Endothelial cell of umbilical vein (primary cell): Measurements from ENCODE around the gene SYMPK. TPM values are rescaled to one million over a fixed set of nuclear protein-coding genes. Genes with fewer than 3 reads are reported as not detected.

Experiments
- BruUV-seq: library from RNA; stranded (reverse); fragments of 400-500 nt; replicated peaks from 2 replicates; lab custom pipeline; 2021; lab: Mats Ljungman, UMichigan
- CTCF ChIA-PET: fragments of 300-600, 350-600 bp; sonication (Branson Sonifier 250); formaldehyde crosslinking; loops from one replicate; lab custom pipeline; 2021; ENCODE audit warnings: antibody characterized with exemption, inconsistent platforms; lab: Charles Lee
- POLR2A ChIA-PET: fragments of 300-600, 350-600 bp; sonication (Branson Sonifier 250); formaldehyde crosslinking; loops from one replicate; lab custom pipeline; 2021; ENCODE audit warnings: antibody characterized with exemption, inconsistent platforms; lab: Charles Lee
- DNase-seq: peaks from one replicate; pipeline ENCODE4 v3.0.0-alpha.2; 2011; ENCODE audit warnings: low read depth, low spot score
- FAIRE-seq: peaks from 2 replicates; lab custom pipeline; 2011; peaks lifted over from hg19 to GRCh38; lab: Jason Lieb, UNC
- H2AFZ ChIP-seq: 2 replicates; pipeline ENCODE4 v1.6.0; 2012; ENCODE audit warnings: low read depth, low read length, control low read depth, inconsistent platforms
- H3K27ac ChIP-seq: 2 replicates; pipeline ENCODE4 v1.5.1; 2011; ENCODE audit warnings: low read depth, mild to moderate bottlenecking, control low read depth, low read length, moderate library complexity; ENCODE audit not compliant: insufficient read depth
- H3K27me3 ChIP-seq, 2 experiments: 2 replicates each; pipeline versions ENCODE4 v1.6.0 to v1.6.1; 2011; ENCODE audit warnings: low read length in 2 of 2, mixed read lengths in 1 of 2; ENCODE audit not compliant: control insufficient read depth in 2 of 2, insufficient read depth in 2 of 2
- H3K36me3 ChIP-seq, 2 experiments: 2 replicates in 1 of 2; 3 replicates in 1 of 2; pipeline ENCODE4 v1.5.1; 2011; ENCODE audit warnings: low read length in 2 of 2, mild to moderate bottlenecking in 1 of 2, moderate library complexity in 1 of 2; ENCODE audit not compliant: control insufficient read depth in 2 of 2, insufficient read depth in 2 of 2; ENCODE audit errors: extremely low read depth in 1 of 2
- H3K4me1 ChIP-seq: 3 replicates; pipeline ENCODE4 v1.5.1; 2011; ENCODE audit warnings: mild to moderate bottlenecking, low read length; ENCODE audit not compliant: control insufficient read depth, insufficient read depth; ENCODE audit errors: extremely low read depth
- H3K4me2 ChIP-seq: 2 replicates; pipeline ENCODE4 v1.6.1; 2011; ENCODE audit warnings: low read length, control low read depth, mixed read lengths; ENCODE audit not compliant: insufficient read depth
- H3K4me3 ChIP-seq, 3 experiments: fragments of 200-600 bp in 1 of 3; sonication (generic), shearing (Covaris generic) in 1 of 3; replicated peaks in 1 of 3; 2 replicates each; pipeline ENCODE4 v1.5.1; 2011 to 2016; ENCODE audit warnings: control low read depth in 3 of 3, low read length in 3 of 3, mild to moderate bottlenecking in 2 of 3, inconsistent platforms in 1 of 3, low read depth in 1 of 3, moderate library complexity in 1 of 3; ENCODE audit not compliant: insufficient read depth in 1 of 3
- H3K79me2 ChIP-seq: 2 replicates; pipeline ENCODE4 v1.6.0; 2012; ENCODE audit warnings: low read length, inconsistent platforms; ENCODE audit not compliant: control insufficient read depth, insufficient read depth
- H3K9ac ChIP-seq: replicated peaks from 2 replicates; pipeline ENCODE3; 2011; ENCODE audit warnings: low read length, control low read depth; ENCODE audit not compliant: insufficient read depth; ENCODE audit errors: extremely low read depth
- H3K9me1 ChIP-seq: replicated peaks from 3 replicates; pipeline ENCODE4 v1.6.0; 2011; ENCODE audit warnings: mild to moderate bottlenecking, low read length; ENCODE audit not compliant: control insufficient read depth, insufficient read depth; ENCODE audit errors: extremely low read depth
- H3K9me3 ChIP-seq: replicated peaks from 2 replicates; pipeline ENCODE4 v1.5.1; 2012; ENCODE audit warnings: low read length, inconsistent platforms; ENCODE audit not compliant: control insufficient read depth, insufficient read depth
- H4K20me1 ChIP-seq: replicated peaks from 2 replicates; pipeline ENCODE3; 2011; ENCODE audit warnings: mild to moderate bottlenecking, low read length; ENCODE audit not compliant: control insufficient read depth, insufficient read depth; ENCODE audit errors: extremely low read depth
- CTCF ChIP-seq, 2 donors: IDR thresholded peaks; 1 replicate in 1 of 2; 2 replicates in 1 of 2; pipeline ENCODE4 v1.5.1; 2011; ENCODE audit warnings: low read length in 2 of 2, mild to moderate bottlenecking in 2 of 2, moderate library complexity in 2 of 2, control low read depth in 1 of 2, inconsistent platforms in 1 of 2, low read depth in 1 of 2; ENCODE audit not compliant: insufficient read depth in 1 of 2; ENCODE audit errors: extremely low read depth in 1 of 2
- FOS ChIP-seq: IDR thresholded peaks from 2 replicates; pipeline ENCODE4 v1.6.1; 2011; ENCODE audit warnings: mild to moderate bottlenecking, low read length, moderate library complexity, borderline replicate concordance; ENCODE audit not compliant: insufficient read depth
- GATA2 ChIP-seq: IDR thresholded peaks from 2 replicates; pipeline ENCODE4 v1.7.0; 2011; ENCODE audit warnings: low read depth, mild to moderate bottlenecking, moderate library complexity, mixed read lengths, low read length; ENCODE audit not compliant: insufficient read length, insufficient read depth
- JUN ChIP-seq: IDR thresholded peaks from 2 replicates; pipeline ENCODE4 v1.6.1; 2011; ENCODE audit warnings: borderline replicate concordance, low read depth; ENCODE audit not compliant: insufficient read length, insufficient read depth
- MYC ChIP-seq: IDR thresholded peaks from one replicate; pipeline ENCODE4 v1.6.1; 2011; ENCODE audit warnings: mild to moderate bottlenecking, low read depth, low read length
- POLR2A ChIP-seq: IDR thresholded peaks from 2 replicates; pipeline ENCODE4 v1.6.1; 2012; ENCODE audit warnings: low read depth, mild to moderate bottlenecking, control low read depth, low read length
- dilution Hi-C: fragments of 300-500 bp; cut with MboI; formaldehyde crosslinking; loops from one replicate; pipeline ENCODE4 v1.15.0; 2019; ENCODE audit warnings: low sequenced_read_pairs; ENCODE audit not compliant: extremely low pct_ligation_motif_present
- intact Hi-C: fragments of 100-400 bp; cut with micrococcal nuclease; formaldehyde crosslinking; loops from one replicate; pipeline ENCODE4 v1.10.0; 2022
- polyA plus RNA-seq, 4 experiments: library from polyadenylated mRNA; depleted of rRNA in 3 of 4; stranded (reverse) in 3 of 4; unstranded in 1 of 4; fragments of >200 nt; gene quantifications; 2 replicates each; pipeline versions ENCODE4 v1.2.1 to v1.2.3, GENCODE V29; 2011 to 2012; ENCODE audit warnings: missing spikeins in 1 of 4
- total RNA-seq: library from RNA; stranded (reverse); gene quantifications from 2 replicates; pipeline ENCODE4 v1.2.3, GENCODE V29; 2021
- TF ChIP-seq, protein P1 (sequence below): IDR thresholded peaks from 2 replicates; pipeline ENCODE4 v1.6.1; 2011; ENCODE audit not compliant: insufficient read depth, insufficient read length

SYMPK gene
- total and polyA plus RNA-seq, 2 donors (not counting 3 experiments of a cell fraction or from before 2014, with no cell fraction given), result 89.8 to 95.7 TPM

- BruUV-seq, result no TSS peak
- Histone ChIP-seq H3K9me3 (no peaks in the 10 kb centered on the region), H3K9ac (no peak overlapping the region), H3K4me1 (peaks cover 8% of the 10 kb centered on the region), H3K9me1 (no peaks in the 10 kb centered on the region), H2AFZ (no peak overlapping the region), H3K27ac (no peak overlapping the region), H3K27me3 (no peaks in the 10 kb centered on the region), H3K79me2 (peaks cover 10% of the 10 kb centered on the region), H3K4me2 (no peak overlapping the region), H4K20me1 (no peaks in the 10 kb centered on the region), H3K36me3 (peaks cover 10 to 31% of the 10 kb centered on the region in 2 experiments), H3K4me3 (no peak overlapping the region)
- TF ChIP-seq GATA2 (no peak), CTCF (IDR thresholded peaks at IDR 0.05; ENCODE audit: extremely low read depth in 1 of 2, insufficient read depth in 1 of 2, low read depth in 1 of 2, low read length in 2 of 2) (no peak), JUN (no peak), MYC (no peak), FOS (no peak), POLR2A (no peak)
- TF ChIP-seq, protein P1, sequence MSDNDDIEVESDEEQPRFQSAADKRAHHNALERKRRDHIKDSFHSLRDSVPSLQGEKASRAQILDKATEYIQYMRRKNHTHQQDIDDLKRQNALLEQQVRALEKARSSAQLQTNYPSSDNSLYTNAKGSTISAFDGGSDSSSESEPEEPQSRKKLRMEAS, result no peak
- dilution Hi-C loops, result no loop called here
- intact Hi-C loops, result no loop called here
- DNase-seq (no peak), FAIRE-seq (no peak)
- ChIA-PET POLR2A (no interaction called here), CTCF (no interaction called here)
Observed at GRCh38 chr19:45786533-45786894, 76.4 kb downstream of the SYMPK start.
